HepG2 (cell line): Measurements from ENCODE around the gene DAB2. TPM values are rescaled to one million over a fixed set of nuclear protein-coding genes. Genes with fewer than 3 reads are reported as not detected.

ENCODE experiments used
- ATAC-seq: fragments of 200-7000 bp; cut with Tn5 transposase; 3 replicates; pipeline ENCODE4 v1.9.1; 2020; ENCODE audit warnings: mild to moderate bottlenecking, moderate library complexity
- BruUV-seq: library from RNA; stranded (reverse); fragments of 400-500 nt; replicated peaks from 2 replicates; lab custom pipeline; 2021; lab: Mats Ljungman, UMichigan
- CTCF ChIA-PET: fragments of 300-600 bp; formaldehyde crosslinking; extraction: SDS; loops from one replicate; lab custom pipeline; 2021; ENCODE audit warnings: low total read pairs, inconsistent platforms, low intra/inter-chr PET ratio; lab: Yijun Ruan, JAX
- POLR2A ChIA-PET: fragments of 350-600 bp; sonication (Branson Sonifier 250); formaldehyde crosslinking; loops from one replicate; lab custom pipeline; 2020; ENCODE audit warnings: antibody characterized with exemption, inconsistent platforms; lab: Yijun Ruan, JAX
- DNase-seq: peaks from one replicate; pipeline ENCODE4 v3.0.0-alpha.2; 2015; ENCODE audit warnings: low spot score
- FAIRE-seq: peaks from 3 replicates; lab custom pipeline; 2011; peaks lifted over from hg19 to GRCh38; lab: Jason Lieb, UNC
- H2AFZ ChIP-seq: one replicate; pipeline ENCODE4 v1.6.1; 2011; ENCODE audit warnings: low read length, inconsistent platforms
- H3K27ac ChIP-seq: fragments of 300-600 bp; 3 replicates; pipeline ENCODE4 v1.8.0; 2011; ENCODE audit warnings: mixed run types, mild to moderate bottlenecking, mixed read lengths, low read length, inconsistent platforms; ENCODE audit not compliant: insufficient read depth; ENCODE audit errors: extremely low read length
- H3K27me3 ChIP-seq, 2 experiments: fragments of 200-600 bp in 1 of 2; 2 replicates in 1 of 2; 3 replicates in 1 of 2; pipeline versions ENCODE4 v1.6.0 to v1.8.0; 2011; ENCODE audit warnings: low read length in 2 of 2, mild to moderate bottlenecking in 2 of 2, moderate library complexity in 2 of 2, inconsistent platforms in 1 of 2; ENCODE audit not compliant: insufficient read depth in 2 of 2, control insufficient read depth in 1 of 2
- H3K36me3 ChIP-seq, 2 experiments: fragments of 200-600 bp in 1 of 2; replicated peaks in 1 of 2; 2 replicates in 1 of 2; 3 replicates in 1 of 2; pipeline versions ENCODE4 v1.5.1 to v1.8.0; 2011; ENCODE audit warnings: low read length in 2 of 2, inconsistent platforms in 1 of 2; ENCODE audit not compliant: insufficient read depth in 2 of 2, control insufficient read depth in 1 of 2
- H3K4me1 ChIP-seq: 2 replicates; pipeline ENCODE4 v1.5.1; 2012; ENCODE audit warnings: low read length, inconsistent platforms; ENCODE audit not compliant: insufficient read depth
- H3K4me2 ChIP-seq: 2 replicates; pipeline ENCODE4 v1.6.0; 2011; ENCODE audit warnings: low read depth, low read length, inconsistent platforms
- H3K4me3 ChIP-seq, 3 experiments: fragments of 200-600 bp in 1 of 3; sonication (generic), shearing (Covaris generic) in 1 of 3; replicated peaks in 1 of 3; 2 replicates each; pipeline ENCODE4 v1.5.1; 2011 to 2016; ENCODE audit warnings: low read length in 3 of 3, inconsistent platforms in 2 of 3, low read depth in 2 of 3, mild to moderate bottlenecking in 2 of 3, control low read depth in 1 of 3, mixed read lengths in 1 of 3; ENCODE audit not compliant: insufficient read depth in 1 of 3
- H3K79me2 ChIP-seq: one replicate; pipeline ENCODE4 v1.6.1; 2011; ENCODE audit warnings: low read length, inconsistent platforms; ENCODE audit not compliant: insufficient read depth
- H3K9ac ChIP-seq: 2 replicates; pipeline ENCODE4 v1.6.0; 2011; ENCODE audit warnings: mild to moderate bottlenecking, low read depth, low read length, inconsistent platforms; ENCODE audit not compliant: insufficient read depth
- H3K9me3 ChIP-seq: 2 replicates; pipeline ENCODE4 v1.5.1; 2012; ENCODE audit warnings: mild to moderate bottlenecking, low read length
- H4K20me1 ChIP-seq: 2 replicates; pipeline ENCODE4 v1.6.0; 2011; ENCODE audit warnings: inconsistent platforms, mild to moderate bottlenecking, low read length, moderate library complexity; ENCODE audit not compliant: insufficient read depth
- ARHGAP35 ChIP-seq: sonication (generic); formaldehyde crosslinking; IDR thresholded peaks from 2 replicates; pipeline ENCODE4 v1.9.0; 2022; ENCODE audit warnings: mild to moderate bottlenecking, inconsistent platforms, moderate library complexity, missing genetic modification reagents, borderline replicate concordance
- ATF3 ChIP-seq: sonication (generic); formaldehyde crosslinking; IDR thresholded peaks from 2 replicates; pipeline ENCODE4 v1.4.0; 2020; ENCODE audit warnings: missing genetic modification reagents
- ELF1 ChIP-seq: sonication (generic); formaldehyde crosslinking; IDR thresholded peaks from 2 replicates; pipeline ENCODE4 v1.4.0; 2020; ENCODE audit warnings: missing genetic modification reagents
- FIP1L1 ChIP-seq: fragments of 200-400 bp; formaldehyde crosslinking; IDR thresholded peaks from 2 replicates; pipeline ENCODE4 v1.6.1; 2018; ENCODE audit warnings: low read depth, mild to moderate bottlenecking, low read length, moderate library complexity, borderline replicate concordance; ENCODE audit not compliant: insufficient read depth
- HOXD1 ChIP-seq: sonication (generic); formaldehyde crosslinking; IDR thresholded peaks from 2 replicates; pipeline ENCODE4 v1.5.0; 2020; ENCODE audit warnings: missing genetic modification reagents
- PCBP2 ChIP-seq: fragments of 200-400 bp; formaldehyde crosslinking; optimal IDR thresholded peaks from 2 replicates; pipeline ENCODE3; 2018; ENCODE audit warnings: low read length, low read depth; ENCODE audit not compliant: poor library complexity, severe bottlenecking
- PRPF4 ChIP-seq: fragments of 200-400 bp; formaldehyde crosslinking; IDR thresholded peaks from 2 replicates; pipeline ENCODE4 v1.6.1; 2016; ENCODE audit warnings: low read length, low read depth; ENCODE audit not compliant: poor library complexity, severe bottlenecking
- SCMH1 ChIP-seq: sonication (generic); formaldehyde crosslinking; IDR thresholded peaks from 2 replicates; pipeline ENCODE4 v1.9.0; 2021; ENCODE audit warnings: missing genetic modification reagents, mild to moderate bottlenecking, borderline replicate concordance
- SOX5 ChIP-seq: IDR thresholded peaks from 2 replicates; pipeline ENCODE4 v1.6.1; 2016; ENCODE audit warnings: borderline replicate concordance
- SP5 ChIP-seq: IDR thresholded peaks from 2 replicates; pipeline ENCODE4 v1.6.1; 2016; ENCODE audit warnings: low read depth, borderline replicate concordance
- ZBTB38 ChIP-seq: sonication (generic); formaldehyde crosslinking; IDR thresholded peaks from 2 replicates; pipeline ENCODE4 v1.5.1; 2020; ENCODE audit warnings: mild to moderate bottlenecking, missing genetic modification reagents
- ZBTB43 ChIP-seq: sonication (generic); formaldehyde crosslinking; conservative IDR thresholded peaks from 2 replicates; pipeline ENCODE4 v1.4.0; 2020; ENCODE audit warnings: missing genetic modification reagents
- ZNF251 ChIP-seq: sonication (generic); formaldehyde crosslinking; IDR thresholded peaks from 2 replicates; pipeline ENCODE4 v1.9.0; 2021; ENCODE audit warnings: mild to moderate bottlenecking, missing genetic modification reagents
- ZNF616 ChIP-seq: sonication (generic); formaldehyde crosslinking; IDR thresholded peaks from 2 replicates; pipeline ENCODE4 v1.5.0; 2020; ENCODE audit warnings: low read depth, mild to moderate bottlenecking, missing genetic modification reagents
- WGBS: methylation state at CpG from one replicate; pipeline ENCODE4 v1.1.6; 2017; ENCODE audit warnings: low lambda C conversion rate; 5-methylcytosine and 5-hydroxymethylcytosine counted together
- in situ Hi-C: cut with HindIII; loops from 2 replicates; pipeline ENCODE4 v1.10.0; 2017; ENCODE audit warnings: low pct_unique_long_range_greater_than_20kb; ENCODE audit not compliant: extremely low pct_ligation_motif_present
- intact Hi-C: fragments of 100-400 bp; cut with micrococcal nuclease; formaldehyde crosslinking; loops from one replicate; pipeline ENCODE4 v1.10.0; 2022; ENCODE audit not compliant: unreplicated experiment
- polyA plus RNA-seq, 8 experiments: library from polyadenylated mRNA; depleted of rRNA in 3 of 8; stranded (reverse) in 7 of 8; unstranded in 1 of 8; fragments of >200 nt; fragmentation: Illumina TruSeq in 4 of 8; extraction: Trizol in 4 of 8; gene quantifications; 2 replicates each; pipeline versions ENCODE4 v1.2.1 to v1.2.3, GENCODE V29; 2011 to 2016; ENCODE audit warnings: low read depth in 4 of 8, missing spikeins in 1 of 8, mixed read lengths in 1 of 8; ENCODE audit not compliant: insufficient read depth in 1 of 8
- total RNA-seq, 5 experiments: library from RNA; depleted of rRNA; stranded (reverse); fragments of >200 nt; fragmentation: Illumina TruSeq; extraction: Trizol; gene quantifications; 2 replicates each; pipeline ENCODE4 v1.2.3, GENCODE V29; 2016; ENCODE audit warnings: low read depth in 1 of 5

DAB2 gene
- total and polyA plus RNA-seq, 2 of the 13 experiments (the other 11 are each of a cell fraction or from before 2014, with no cell fraction given): 6.4 to 6.5 TPM

GRCh38 chr5:39340506-39340905 lies 84.3 kb downstream of the DAB2 start:
- H3K36me3 ChIP-seq: no peaks in the 10 kb centered on the region
- WGBS: 0% methylated on average over 1 of the region's 1 CpG
- in situ Hi-C loops: no loop called here

GRCh38 chr5:39337252-39337915 lies 87.4 kb downstream of the DAB2 start:
- no peak overlapping the region for H2AFZ ChIP-seq
- no peaks in the 10 kb centered on the region for H3K4me1 ChIP-seq
- no peak for TF ChIP-seq SP5 (CRISPR knock-in tag)
- no peak for TF ChIP-seq ATF3 (CRISPR knock-in tag)
- TF ChIP-seq ZNF616 (CRISPR knock-in tag): no peak
- no peak for TF ChIP-seq SCMH1 (CRISPR knock-in tag)
- no peak for TF ChIP-seq ZBTB43 (CRISPR knock-in tag)
- no peak for TF ChIP-seq SOX5 (CRISPR knock-in tag)
- TF ChIP-seq ZBTB38: no peak
- no peak for TF ChIP-seq FIP1L1
- H3K36me3 ChIP-seq: no peaks in the 10 kb centered on the region
- no peaks in the 10 kb centered on the region for H4K20me1 ChIP-seq
- WGBS: 0% methylated on average over 1 of the region's 1 CpG
- DNase-seq (no peak), ATAC-seq (no peak), FAIRE-seq (no peak)
- BruUV-seq: no TSS peak
- ChIA-PET POLR2A (no interaction called here), CTCF (no interaction called here)
- intact Hi-C loops: no loop called here
- in situ Hi-C loops: no loop called here
- no peak overlapping the region for H3K27ac ChIP-seq
- no peak overlapping the region for H3K4me3 ChIP-seq
- no peaks in the 10 kb centered on the region for H3K79me2 ChIP-seq
- H3K27me3 ChIP-seq: no peaks in the 10 kb centered on the region
- no peak overlapping the region for H3K9ac ChIP-seq
- no peak overlapping the region for H3K4me2 ChIP-seq
- no peaks in the 10 kb centered on the region for H3K9me3 ChIP-seq

More at GRCh38 chr5:39340506-39340905, 84.3 kb downstream of the DAB2 start:
- no peaks in the 10 kb centered on the region for H3K79me2 ChIP-seq
- DNase-seq (no peak), ATAC-seq (no peak), FAIRE-seq (no peak)
- no peaks in the 10 kb centered on the region for H3K27me3 ChIP-seq
- H3K4me1 ChIP-seq: no peaks in the 10 kb centered on the region
- H4K20me1 ChIP-seq: no peaks in the 10 kb centered on the region
- H3K9ac ChIP-seq: no peak overlapping the region
- CTCF ChIA-PET: no interaction called here
- BruUV-seq: no TSS peak
- H3K4me3 ChIP-seq: no peak overlapping the region
- H3K9me3 ChIP-seq: no peaks in the 10 kb centered on the region
- H3K4me2 ChIP-seq: no peak overlapping the region
- no peak overlapping the region for H2AFZ ChIP-seq
- POLR2A ChIA-PET: no interaction called here
- intact Hi-C loops: no loop called here
- no peak for TF ChIP-seq ELF1 (CRISPR knock-in tag)
- TF ChIP-seq PRPF4: no peak
- no peak for TF ChIP-seq ZNF251
- TF ChIP-seq HOXD1 (CRISPR knock-in tag): no peak
- no peak for TF ChIP-seq ARHGAP35 (CRISPR knock-in tag)
- TF ChIP-seq PCBP2: no peak
- H3K27ac ChIP-seq: no peak overlapping the region
